ENCODE data around the gene APH1B.

- TF ChIP-seq POLR2A (IDR thresholded peaks at IDR 0.05) (no peak), CTCF (IDR thresholded peaks at IDR 0.05) (no peak)
Observed at GRCh38 chr15:63313825-63314224, 36.4 kb downstream of the APH1B start.

Measured in thyroid gland (tissue), 4 donors.